Mesothelial cell of epicardium (in vitro differentiated cells): ENCODE results near the gene SMAD2. TPM values are rescaled to one million over a fixed set of nuclear protein-coding genes. Genes with fewer than 3 reads are reported as not detected.
"Not testable (repeated sequence)": the region's sequence is repeated elsewhere in the genome, so short reads cannot be mapped to it uniquely, and the experiment has no call there.

Experiments
- DNase-seq, 2 experiments: peaks; one replicate each; pipeline ENCODE4 v3.0.0; 2021; ENCODE audit warnings: low spot score in 2 of 2; ENCODE audit not compliant: unreplicated experiment in 2 of 2
- H3K27ac Mint-ChIP-seq: 2 replicates; pipeline ENCODE4 v1.8.0; 2021; ENCODE audit warnings: mixed read lengths
- H3K27me3 Mint-ChIP-seq: 2 replicates; pipeline ENCODE4 v1.8.0; 2021; ENCODE audit warnings: low read depth, mixed read lengths
- H3K36me3 Mint-ChIP-seq: 2 replicates; pipeline ENCODE4 v1.8.0; 2021; ENCODE audit warnings: mixed read lengths
- H3K4me1 Mint-ChIP-seq: 2 replicates; pipeline ENCODE4 v1.8.0; 2021; ENCODE audit warnings: mixed read lengths
- H3K4me3 Mint-ChIP-seq: 2 replicates; pipeline ENCODE4 v1.8.0; 2021; ENCODE audit warnings: mild to moderate bottlenecking, moderate library complexity, mixed read lengths
- H3K9me3 Mint-ChIP-seq: 2 replicates; pipeline ENCODE4 v1.8.0; 2021; ENCODE audit warnings: mixed read lengths
- CTCF ChIP-seq: fragments of 200-600 bp; sonication (generic); IDR thresholded peaks from one replicate; pipeline ENCODE4 v1.5.0; 2021; ENCODE audit warnings: antibody characterized with exemption; ENCODE audit not compliant: unreplicated experiment
- total RNA-seq: library from RNA; stranded (reverse); gene quantifications from 3 replicates; pipeline ENCODE4 v1.2.1, GENCODE V29; 2021

SMAD2 gene
- total RNA-seq, 1 donor from 2014 or later = 161 TPM

- no peaks in the 10 kb centered on the region for H3K27me3 Mint-ChIP-seq
- no peak for DNase-seq
- no peaks in the 10 kb centered on the region for H3K9me3 Mint-ChIP-seq
- H3K4me3 Mint-ChIP-seq = no peak overlapping the region
- H3K27ac Mint-ChIP-seq = peak overlapping the region; percentile 10
- no peak for TF ChIP-seq CTCF
- peaks cover 49% of the 10 kb centered on the region for H3K36me3 Mint-ChIP-seq
- peaks cover 14% of the 10 kb centered on the region for H3K4me1 Mint-ChIP-seq
Observed at GRCh38 chr18:47838396-47838795, 92.1 kb downstream of the SMAD2 start.

GRCh38 chr18:47832348-47832747, 98.1 kb downstream of the SMAD2 start:
- TF ChIP-seq CTCF = no peak
- Mint-ChIP-seq H3K4me1 (peaks cover 20% of the 10 kb centered on the region), H3K9me3 (peaks cover 5% of the 10 kb centered on the region), H3K36me3 (peaks cover 34% of the 10 kb centered on the region), H3K27ac (no peak overlapping the region), H3K4me3 (no peak overlapping the region), H3K27me3 (no peaks in the 10 kb centered on the region)
- DNase-seq = no peak

- H3K36me3 Mint-ChIP-seq = peaks cover 38% of the 10 kb centered on the region
- DNase-seq = no peak
- peaks cover 17% of the 10 kb centered on the region for H3K4me1 Mint-ChIP-seq
- no peaks in the 10 kb centered on the region for H3K27me3 Mint-ChIP-seq
- H3K4me3 Mint-ChIP-seq = no peak overlapping the region
- TF ChIP-seq CTCF = no peak
- H3K27ac Mint-ChIP-seq = no peak overlapping the region
- H3K9me3 Mint-ChIP-seq = peaks cover 9% of the 10 kb centered on the region
Observed at GRCh38 chr18:47831351-47831750, 99.1 kb downstream of the SMAD2 start.

GRCh38 chr18:47830772-47831171, 99.7 kb downstream of the SMAD2 start:
- H3K36me3 Mint-ChIP-seq = peaks cover 40% of the 10 kb centered on the region
- H3K27ac Mint-ChIP-seq = peak overlapping the region; percentile 40

GRCh38 chr18:47829831-47830230, 100.6 kb downstream of the SMAD2 start:
- Mint-ChIP-seq H3K27ac (no peak overlapping the region), H3K4me3 (no peak overlapping the region), H3K4me1 (peaks cover 22% of the 10 kb centered on the region), H3K27me3 (no peaks in the 10 kb centered on the region), H3K9me3 (peaks cover 9% of the 10 kb centered on the region), H3K36me3 (peaks cover 48% of the 10 kb centered on the region)
- DNase-seq = no peak
- no peak for TF ChIP-seq CTCF

More at GRCh38 chr18:47830772-47831171, 99.7 kb downstream of the SMAD2 start:
- TF ChIP-seq CTCF = no peak
- H3K4me1 Mint-ChIP-seq = peaks cover 22% of the 10 kb centered on the region
- no peak overlapping the region for H3K4me3 Mint-ChIP-seq
- no peaks in the 10 kb centered on the region for H3K27me3 Mint-ChIP-seq
- H3K9me3 Mint-ChIP-seq = peaks cover 9% of the 10 kb centered on the region
- no peak for DNase-seq

GRCh38 chr18:47828031-47828430, 102.4 kb downstream of the SMAD2 start:
- peaks cover 47% of the 10 kb centered on the region for H3K36me3 Mint-ChIP-seq
- not testable (repeated sequence) for H3K27me3 Mint-ChIP-seq, DNase-seq

More at GRCh38 chr18:47828031-47828430, 102.4 kb downstream of the SMAD2 start:
- not testable (repeated sequence) for H3K27ac Mint-ChIP-seq, H3K4me3 Mint-ChIP-seq, H3K9me3 Mint-ChIP-seq
- peaks cover 22% of the 10 kb centered on the region for H3K4me1 Mint-ChIP-seq
